Aorta (tissue), 5 donors: Measurements from ENCODE around the gene RPS24. TPM values are rescaled to one million over a fixed set of nuclear protein-coding genes. Genes with fewer than 3 reads are reported as not detected.

Experiments used
- ATAC-seq: fragments of 200-7000 bp; cut with Tn5 transposase; one replicate; pipeline ENCODE4 v1.9.1; 2022; ENCODE audit warnings: moderate library complexity; ENCODE audit not compliant: low FRiP score
- DNase-seq, 2 donors: peaks; one replicate each; pipeline ENCODE4 v3.0.0-alpha.2; 2020
- H3K27ac ChIP-seq, 2 donors: one replicate each; pipeline ENCODE4 v1.5.1; 2013; ENCODE audit warnings: low read length in 2 of 2, mild to moderate bottlenecking in 2 of 2, moderate library complexity in 2 of 2, control low read depth in 1 of 2, inconsistent platforms in 1 of 2, low read depth in 1 of 2
- H3K27me3 ChIP-seq, 2 donors: one replicate each; pipeline ENCODE4 v1.6.1; 2013; ENCODE audit warnings: control low read depth in 1 of 2, low read length in 1 of 2, mild to moderate bottlenecking in 1 of 2, moderate library complexity in 1 of 2; ENCODE audit not compliant: insufficient read depth in 2 of 2, control insufficient read depth in 1 of 2
- H3K36me3 ChIP-seq, 2 donors: one replicate each; pipeline ENCODE4 v1.6.1; 2013; ENCODE audit warnings: control low read depth in 1 of 2, low read length in 1 of 2, mild to moderate bottlenecking in 1 of 2; ENCODE audit not compliant: insufficient read depth in 2 of 2, control insufficient read depth in 1 of 2
- H3K4me1 ChIP-seq, 2 donors: one replicate each; pipeline ENCODE4 v1.6.1; 2013; ENCODE audit warnings: low read length in 2 of 2, control low read depth in 1 of 2, mild to moderate bottlenecking in 1 of 2, moderate library complexity in 1 of 2; ENCODE audit not compliant: insufficient read depth in 2 of 2, control insufficient read depth in 1 of 2
- H3K4me3 ChIP-seq, 2 donors: one replicate each; pipeline ENCODE4 v1.5.1; 2013; ENCODE audit warnings: low read length in 2 of 2, control low read depth in 1 of 2, mild to moderate bottlenecking in 1 of 2
- H3K9me3 ChIP-seq: one replicate; pipeline ENCODE4 v1.6.1; 2013; ENCODE audit warnings: mild to moderate bottlenecking, low read length; ENCODE audit not compliant: control insufficient read depth
- WGBS, 2 donors: extraction: QIAGEN DNeasy Blood & Tissue Kit; methylation state at CpG; one replicate each; pipeline ENCODE4 v1.1.7; 2013; 5-methylcytosine and 5-hydroxymethylcytosine counted together
- intact Hi-C, 2 donors: fragments of 100-400 bp; cut with DNase I; formaldehyde crosslinking; loops; one replicate each; pipeline versions ENCODE4 v1.14.2 to v1.15.0; 2022
- polyA plus RNA-seq, 2 donors: library from polyadenylated mRNA; stranded (reverse); fragments of 200-250 nt; gene quantifications; one replicate each; pipeline ENCODE4 v1.2.3, GENCODE V29; 2013
- total RNA-seq, 2 donors: library from RNA; stranded (reverse); fragmentation: NEBNext Ultra II Directional; extraction: Animal tissue kit (Norgen Biotek cat#: 25700); gene quantifications; one replicate each; pipeline ENCODE4 v1.2.1, GENCODE V29; 2021
- donor health status: healthy with polysubstance abuse.
- donor health status: Bipolar disorder and iron deficiency.
- donor health status: DM: no; HTN: no; CAD: no.
- donor health status: DM: no; HTN: no; CAD: no.
- donor health status: DM: yes; HTN: yes; CAD: no.

RPS24 gene
- total and polyA plus RNA-seq, 4 donors = 1,037 to 6,972 (median 2,608) TPM

GRCh38 chr10:78078539-78079330 lies 45.1 kb downstream of the RPS24 start:
- H3K36me3 ChIP-seq = no peaks in the 10 kb centered on the region
- ATAC-seq = no peak

DNA sequence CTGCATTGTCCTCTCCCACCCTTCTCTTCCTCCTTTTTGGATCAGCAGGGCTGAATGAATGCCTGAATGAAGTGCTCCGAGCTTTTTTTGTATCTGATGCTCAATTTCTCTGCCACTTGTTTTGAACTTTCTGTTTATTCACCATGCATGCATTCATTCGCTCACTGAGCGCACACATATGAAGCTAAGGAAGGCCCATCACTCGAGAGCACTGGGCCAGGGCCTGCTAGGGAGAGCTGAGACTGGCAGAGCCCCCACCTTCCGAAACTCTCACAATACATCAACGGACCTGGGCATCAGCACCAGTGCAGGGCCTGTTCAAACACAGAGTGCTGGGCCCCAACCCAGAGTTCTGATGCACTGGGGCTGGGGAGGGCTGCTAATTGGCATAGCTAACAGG lies 45.7 kb downstream of the RPS24 start:
- Histone ChIP-seq H3K4me3 (no peak overlapping the region), H3K36me3 (no peaks in the 10 kb centered on the region), H3K9me3 (no peaks in the 10 kb centered on the region), H3K27ac (no peak overlapping the region), H3K4me1 (no peaks in the 10 kb centered on the region), H3K27me3 (no peaks in the 10 kb centered on the region)
- no peak for DNase-seq
- 91 to 93% methylated on average over 6 of the region's 6 CpGs for WGBS, 2 donors
- ATAC-seq = no peak
- intact Hi-C loops = no loop called here

More at GRCh38 chr10:78078539-78079330, 45.1 kb downstream of the RPS24 start:
- intact Hi-C loops = no loop called here
- Histone ChIP-seq H3K9me3 (no peaks in the 10 kb centered on the region), H3K27ac (no peak overlapping the region), H3K4me3 (no peak overlapping the region), H3K4me1 (no peaks in the 10 kb centered on the region), H3K27me3 (no peaks in the 10 kb centered on the region)
- no peak for DNase-seq
- 92 to 94% methylated on average over 4 of the region's 4 CpGs for WGBS, 2 donors

GRCh38 chr10:78081292-78081691 lies 47.6 kb downstream of the RPS24 start:
- Histone ChIP-seq H3K36me3 (no peaks in the 10 kb centered on the region), H3K9me3 (no peaks in the 10 kb centered on the region), H3K27ac (no peak overlapping the region), H3K4me3 (no peak overlapping the region), H3K4me1 (no peaks in the 10 kb centered on the region), H3K27me3 (no peaks in the 10 kb centered on the region)
- DNase-seq = no peak
- WGBS, 2 donors = 48 to 67% methylated on average over 3 of the region's 3 CpGs
- intact Hi-C loops = no loop called here
- no peak for ATAC-seq

DNA sequence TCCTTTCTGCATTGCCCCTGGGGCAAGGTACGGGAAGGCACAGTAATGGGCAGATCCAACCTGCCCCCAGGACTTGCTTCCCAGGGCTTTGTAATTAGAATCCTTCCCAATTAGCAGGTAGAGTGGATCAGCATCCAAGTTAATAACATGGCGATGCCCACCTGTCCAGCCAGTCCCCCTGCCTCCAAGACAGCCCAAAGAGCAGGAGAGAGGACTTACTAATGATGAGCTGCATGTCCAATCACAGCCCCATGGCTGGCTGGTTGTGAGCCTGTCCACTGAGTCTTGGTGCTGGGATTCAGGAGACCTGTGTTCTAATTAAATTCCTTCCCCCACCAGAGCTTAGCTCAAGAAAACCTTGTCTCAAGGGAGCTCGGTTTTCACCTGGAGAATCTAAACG lies 49.0 kb downstream of the RPS24 start:
- Histone ChIP-seq H3K27me3 (peaks cover 0 to under 1% of the 10 kb centered on the region in 2 donors), H3K9me3 (no peaks in the 10 kb centered on the region), H3K4me3 (no peak overlapping the region), H3K36me3 (no peaks in the 10 kb centered on the region), H3K27ac (no peak overlapping the region), H3K4me1 (no peaks in the 10 kb centered on the region)
- intact Hi-C loops = no loop called here
- no peak for ATAC-seq
- DNase-seq = no peak
- 88 to 89% methylated on average over 4 of the region's 4 CpGs for WGBS, 2 donors

Other genes with a start within 250 kb of the RPS24 start
- 10 to 100 TPM; 50.5 to 70.6 TPM for gene DLG5, start 107.1 kb upstream of the RPS24 start, total RNA-seq
- 10 to 100 TPM; 10.0 to 20.3 TPM for gene DLG5, start 107.1 kb upstream of the RPS24 start, polyA plus RNA-seq
- gene POLR3A, start 4.3 kb upstream of the RPS24 start, total RNA-seq = 10 to 100 TPM; 11.6 to 16.3 TPM
- 1 to 10 TPM; 2.5 to 7.1 TPM for gene POLR3A, start 4.3 kb upstream of the RPS24 start, polyA plus RNA-seq